HG03196 (cell line): ENCODE measurements around the gene PCBP3.
"Not testable (repeated sequence)": the region's sequence is repeated elsewhere in the genome, so short reads cannot be mapped to it uniquely, and the experiment has no call there.

Experiments used
- ATAC-seq: cut with Tn5 transposase; IDR thresholded peaks from one replicate; pipeline ENCODE4 v1.9.1; 2021; ENCODE audit not compliant: unreplicated experiment

PCBP3 gene

GRCh38 chr21:45939521-45940045 is 296.1 kb downstream of the PCBP3 start:
- ATAC-seq, result no peak

GRCh38 chr21:45940091-45940490 is 296.6 kb downstream of the PCBP3 start:
- ATAC-seq, result no peak

GRCh38 chr21:45940621-45941337 is 297.3 kb downstream of the PCBP3 start:
- ATAC-seq, result no peak

- ATAC-seq, result no peak
These were observed 297.8 kb downstream of the PCBP3 start for GRCh38 chr21:45941338-45941710.

- ATAC-seq, result no peak
These were observed 298.4 kb downstream of the PCBP3 start for GRCh38 chr21:45941717-45942546.

- no peak for ATAC-seq
These were observed 299.5 kb downstream of the PCBP3 start for GRCh38 chr21:45942755-45943629.

- ATAC-seq, result no peak
These were observed 300.4 kb downstream of the PCBP3 start for GRCh38 chr21:45943630-45944540.

- no peak for ATAC-seq
These were observed 301.1 kb downstream of the PCBP3 start for GRCh38 chr21:45944601-45945000.

- ATAC-seq, result no peak
These were observed 301.7 kb downstream of the PCBP3 start for GRCh38 chr21:45945066-45945867.

- ATAC-seq, result no peak
These were observed 302.3 kb downstream of the PCBP3 start for GRCh38 chr21:45945868-45946210.

GRCh38 chr21:45947296-45947695 is 303.8 kb downstream of the PCBP3 start:
- no peak for ATAC-seq

- ATAC-seq, result no peak
These were observed 304.3 kb downstream of the PCBP3 start for GRCh38 chr21:45947716-45948255.

- ATAC-seq, result no peak
These were observed 305.1 kb downstream of the PCBP3 start for GRCh38 chr21:45948576-45949141.

GRCh38 chr21:45949928-45950739 is 306.6 kb downstream of the PCBP3 start:
- ATAC-seq, result no peak

- ATAC-seq, result no peak
These were observed 307.4 kb downstream of the PCBP3 start for GRCh38 chr21:45950740-45951515.

GRCh38 chr21:45951676-45952075 is 308.2 kb downstream of the PCBP3 start:
- no peak for ATAC-seq

- not testable (repeated sequence) for ATAC-seq
These were observed 309.0 kb downstream of the PCBP3 start for GRCh38 chr21:45952527-45952926.
